ENCODE data around the gene FSTL4. TPM values are rescaled to one million over a fixed set of nuclear protein-coding genes. Genes with fewer than 3 reads are reported as not detected.

Gene FSTL4
- total RNA-seq, 1 experiment from 2014 or later, result 2.7 TPM

- POLR2A ChIA-PET, result no interaction called here
- no TSS peak for BruUV-seq (replicated peaks)
- Mint-ChIP-seq H3K4me1 (ENCODE audit: low read depth, unreplicated experiment) (no peaks in the 10 kb centered on the region), H3K36me3 (ENCODE audit: insufficient read depth, unreplicated experiment) (no peaks in the 10 kb centered on the region), H3K27me3 (ENCODE audit: insufficient read depth, unreplicated experiment) (peaks cover 22% of the 10 kb centered on the region), H3K4me3 (ENCODE audit: unreplicated experiment) (no peak overlapping the region), H3K27ac (ENCODE audit: unreplicated experiment) (no peak overlapping the region), H3K9me3 (ENCODE audit: unreplicated experiment) (no peaks in the 10 kb centered on the region)
- DNase-seq, result no peak
- H3K4me3 ChIP-seq (ENCODE audit: low read depth, low read length), result no peak overlapping the region
- H3K36me3 ChIP-seq (ENCODE audit: control insufficient read depth, insufficient read depth, low read length), result no peaks in the 10 kb centered on the region
- CTCF ChIA-PET, result no interaction called here
- 0 out of 2 replicates have a peak, but pooled peaks cover 3% of the 10 kb centered on the region for H3K4me1 ChIP-seq
- no peaks in the 10 kb centered on the region for H3K9me3 ChIP-seq
- peaks cover 2% of the 10 kb centered on the region; the same call in 1 of the 2 replicates for H3K27me3 ChIP-seq (replicated peaks; ENCODE audit: control insufficient read depth, insufficient read depth, low read length)
- intact Hi-C loops (cut with micrococcal nuclease; ENCODE audit: unreplicated experiment), result no loop called here
- TF ChIP-seq CTCF (IDR thresholded peaks at IDR 0.05; ENCODE audit: insufficient read depth in 1 of 2, low read depth in 1 of 2, low read length in 1 of 2, severe bottlenecking in 1 of 2, unreplicated experiment in 1 of 2), result no peak
Observed at GRCh38 chr5:133642153-133642722, 29.9 kb upstream of the FSTL4 start.

GRCh38 chr5:133641683-133642082 lies 29.3 kb upstream of the FSTL4 start:
- Mint-ChIP-seq H3K27ac (ENCODE audit: unreplicated experiment) (no peak overlapping the region), H3K9me3 (ENCODE audit: unreplicated experiment) (no peaks in the 10 kb centered on the region), H3K36me3 (ENCODE audit: insufficient read depth, unreplicated experiment) (no peaks in the 10 kb centered on the region), H3K4me3 (ENCODE audit: unreplicated experiment) (no peak overlapping the region), H3K27me3 (ENCODE audit: insufficient read depth, unreplicated experiment) (peaks cover 22% of the 10 kb centered on the region), H3K4me1 (ENCODE audit: low read depth, unreplicated experiment) (no peaks in the 10 kb centered on the region)
- H3K27me3 ChIP-seq (replicated peaks; ENCODE audit: control insufficient read depth, insufficient read depth, low read length), result peaks cover 2% of the 10 kb centered on the region; the same call in 1 of the 2 replicates
- intact Hi-C loops (cut with micrococcal nuclease; ENCODE audit: unreplicated experiment), result no loop called here
- no peak for TF ChIP-seq CTCF (IDR thresholded peaks at IDR 0.05; ENCODE audit: insufficient read depth in 1 of 2, low read depth in 1 of 2, low read length in 1 of 2, severe bottlenecking in 1 of 2, unreplicated experiment in 1 of 2)
- H3K4me3 ChIP-seq (ENCODE audit: low read depth, low read length), result no peak overlapping the region
- CTCF ChIA-PET, result no interaction called here
- no peaks in the 10 kb centered on the region for H3K36me3 ChIP-seq (ENCODE audit: control insufficient read depth, insufficient read depth, low read length)
- POLR2A ChIA-PET, result no interaction called here
- no peaks in the 10 kb centered on the region for H3K9me3 ChIP-seq
- BruUV-seq (replicated peaks), result no TSS peak
- 0 out of 2 replicates have a peak, but pooled peaks cover 3% of the 10 kb centered on the region for H3K4me1 ChIP-seq
- DNase-seq, result no peak

GRCh38 chr5:133639850-133640528 lies 27.6 kb upstream of the FSTL4 start:
- Histone ChIP-seq H3K4me3 (ENCODE audit: low read depth, low read length) (no peak overlapping the region), H3K27me3 (replicated peaks; ENCODE audit: control insufficient read depth, insufficient read depth, low read length) (peaks cover 2% of the 10 kb centered on the region; the same call in 1 of the 2 replicates), H3K4me1 (0 out of 2 replicates have a peak, but pooled peaks cover 3% of the 10 kb centered on the region), H3K9me3 (no peaks in the 10 kb centered on the region), H3K36me3 (ENCODE audit: control insufficient read depth, insufficient read depth, low read length) (no peaks in the 10 kb centered on the region)
- intact Hi-C loops (cut with micrococcal nuclease; ENCODE audit: unreplicated experiment), result no loop called here
- H3K9me3 Mint-ChIP-seq (ENCODE audit: unreplicated experiment), result no peaks in the 10 kb centered on the region
- peaks cover 11% of the 10 kb centered on the region for H3K27me3 Mint-ChIP-seq (ENCODE audit: insufficient read depth, unreplicated experiment)
- CTCF ChIA-PET, result no interaction called here
- H3K4me3 Mint-ChIP-seq (ENCODE audit: unreplicated experiment), result no peak overlapping the region
- H3K4me1 Mint-ChIP-seq (ENCODE audit: low read depth, unreplicated experiment), result no peaks in the 10 kb centered on the region
- no peaks in the 10 kb centered on the region for H3K36me3 Mint-ChIP-seq (ENCODE audit: insufficient read depth, unreplicated experiment)
- DNase-seq, result no peak
- no TSS peak for BruUV-seq (replicated peaks)
- POLR2A ChIA-PET, result no interaction called here
- no peak overlapping the region for H3K27ac Mint-ChIP-seq (ENCODE audit: unreplicated experiment)
- no peak for TF ChIP-seq CTCF (IDR thresholded peaks at IDR 0.05; ENCODE audit: insufficient read depth in 1 of 2, low read depth in 1 of 2, low read length in 1 of 2, severe bottlenecking in 1 of 2, unreplicated experiment in 1 of 2)
